Body of pancreas (tissue), 4 donors: Measurements from ENCODE around the gene ZC3H7B.

Experiments used
- POLR2A ChIP-seq, 3 donors: fragments of 450-650 bp; IDR thresholded peaks; one replicate each; pipeline ENCODE4 v1.6.1; 2016; ENCODE audit warnings: antibody characterized with exemption in 3 of 3, mild to moderate bottlenecking in 2 of 3
- TF ChIP-seq, protein P1 (sequence below), 7 experiments: fragments of 450-650 bp in 4 of 7; fragments of 200-600 bp in 3 of 7; sonication (generic) in 3 of 7; IDR thresholded peaks; one replicate each; pipeline ENCODE4 v1.5.1; 2016 to 2019; ENCODE audit warnings: antibody characterized with exemption in 7 of 7

GRCh38 chr22:41387341-41387740, 86.0 kb downstream of the ZC3H7B start:
- TF ChIP-seq POLR2A (IDR thresholded peaks at IDR 0.05): no peak
- TF ChIP-seq, protein P1, sequence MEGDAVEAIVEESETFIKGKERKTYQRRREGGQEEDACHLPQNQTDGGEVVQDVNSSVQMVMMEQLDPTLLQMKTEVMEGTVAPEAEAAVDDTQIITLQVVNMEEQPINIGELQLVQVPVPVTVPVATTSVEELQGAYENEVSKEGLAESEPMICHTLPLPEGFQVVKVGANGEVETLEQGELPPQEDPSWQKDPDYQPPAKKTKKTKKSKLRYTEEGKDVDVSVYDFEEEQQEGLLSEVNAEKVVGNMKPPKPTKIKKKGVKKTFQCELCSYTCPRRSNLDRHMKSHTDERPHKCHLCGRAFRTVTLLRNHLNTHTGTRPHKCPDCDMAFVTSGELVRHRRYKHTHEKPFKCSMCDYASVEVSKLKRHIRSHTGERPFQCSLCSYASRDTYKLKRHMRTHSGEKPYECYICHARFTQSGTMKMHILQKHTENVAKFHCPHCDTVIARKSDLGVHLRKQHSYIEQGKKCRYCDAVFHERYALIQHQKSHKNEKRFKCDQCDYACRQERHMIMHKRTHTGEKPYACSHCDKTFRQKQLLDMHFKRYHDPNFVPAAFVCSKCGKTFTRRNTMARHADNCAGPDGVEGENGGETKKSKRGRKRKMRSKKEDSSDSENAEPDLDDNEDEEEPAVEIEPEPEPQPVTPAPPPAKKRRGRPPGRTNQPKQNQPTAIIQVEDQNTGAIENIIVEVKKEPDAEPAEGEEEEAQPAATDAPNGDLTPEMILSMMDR (IDR thresholded peaks at IDR 0.05): no peak
